Adrenal gland (tissue), 5 donors: ENCODE measurements around the gene VIPR2.

ENCODE experiments used
- CTCF ChIP-seq, 6 experiments: fragments of 450-650 bp in 4 of 6; fragments of 200-600 bp in 2 of 6; sonication (generic) in 1 of 6; IDR thresholded peaks; 1 replicate in 5 of 6; 2 replicates in 1 of 6; pipeline versions ENCODE4 v1.5.1 to v1.8.0; 2016 to 2021; ENCODE audit warnings: antibody characterized with exemption in 6 of 6, mild to moderate bottlenecking in 2 of 6, moderate library complexity in 1 of 6
- POLR2A ChIP-seq, 2 donors: fragments of 450-650 bp; IDR thresholded peaks; one replicate each; pipeline ENCODE4 v1.6.1; 2017; ENCODE audit warnings: antibody characterized with exemption in 2 of 2, mild to moderate bottlenecking in 2 of 2, moderate library complexity in 1 of 2
- donor health status: DM: no; HTN: no; CAD: no.

GRCh38 chr7:159136013-159136412 lies 8.7 kb downstream of the VIPR2 start:
- no peak for TF ChIP-seq CTCF (IDR thresholded peaks at IDR 0.05)
- TF ChIP-seq POLR2A (IDR thresholded peaks at IDR 0.05): no peak
